ENCODE data around the gene KDM4C.

Gene KDM4C

GRCh38 chr9:6771722-6772121, 13.9 kb downstream of the KDM4C start:
- Histone ChIP-seq H3K4me3 (ENCODE audit: low read length) (no peak overlapping the region), H2BK120ac (ENCODE audit: low read depth, low read length) (no peak overlapping the region), H3K79me1 (ENCODE audit: low read length) (no peaks in the 10 kb centered on the region), H3K18ac (ENCODE audit: low read length) (no peak overlapping the region), H3K36me3 (ENCODE audit: control insufficient read depth, insufficient read depth, low read length) (no peaks in the 10 kb centered on the region), H2BK5ac (ENCODE audit: low read length) (no peak overlapping the region), H4K8ac (ENCODE audit: low read depth, low read length) (no peak overlapping the region), H4K5ac (ENCODE audit: low read length) (no peak overlapping the region), H3K79me2 (ENCODE audit: control insufficient read depth, insufficient read depth, low read length) (peaks cover 2% of the 10 kb centered on the region), H3K23ac (ENCODE audit: low read length) (no peak overlapping the region), H3K56ac (ENCODE audit: low read length) (no peak overlapping the region), H3K9ac (ENCODE audit: low read length) (no peak overlapping the region), H3K4me2 (ENCODE audit: low read length) (no peak overlapping the region), H2BK15ac (replicated peaks; ENCODE audit: low read depth) (no peak overlapping the region), H3K4ac (ENCODE audit: low read depth, low read length) (no peak overlapping the region), H3K27ac (ENCODE audit: low read depth, low read length) (no peak overlapping the region), H3K4me1 (ENCODE audit: control insufficient read depth, low read depth, low read length) (no peaks in the 10 kb centered on the region), H2AK5ac (ENCODE audit: low read length) (no peak overlapping the region), H3K27me3 (ENCODE audit: insufficient read depth, low read length, poor library complexity) (no peaks in the 10 kb centered on the region)
- no CpG with 5 or more reads among the region's 2 CpGs for WGBS (ENCODE audit: extremely low coverage, insufficient coverage, low lambda C conversion rate)
- peak; percentile 57 for DNase-seq

DNA sequence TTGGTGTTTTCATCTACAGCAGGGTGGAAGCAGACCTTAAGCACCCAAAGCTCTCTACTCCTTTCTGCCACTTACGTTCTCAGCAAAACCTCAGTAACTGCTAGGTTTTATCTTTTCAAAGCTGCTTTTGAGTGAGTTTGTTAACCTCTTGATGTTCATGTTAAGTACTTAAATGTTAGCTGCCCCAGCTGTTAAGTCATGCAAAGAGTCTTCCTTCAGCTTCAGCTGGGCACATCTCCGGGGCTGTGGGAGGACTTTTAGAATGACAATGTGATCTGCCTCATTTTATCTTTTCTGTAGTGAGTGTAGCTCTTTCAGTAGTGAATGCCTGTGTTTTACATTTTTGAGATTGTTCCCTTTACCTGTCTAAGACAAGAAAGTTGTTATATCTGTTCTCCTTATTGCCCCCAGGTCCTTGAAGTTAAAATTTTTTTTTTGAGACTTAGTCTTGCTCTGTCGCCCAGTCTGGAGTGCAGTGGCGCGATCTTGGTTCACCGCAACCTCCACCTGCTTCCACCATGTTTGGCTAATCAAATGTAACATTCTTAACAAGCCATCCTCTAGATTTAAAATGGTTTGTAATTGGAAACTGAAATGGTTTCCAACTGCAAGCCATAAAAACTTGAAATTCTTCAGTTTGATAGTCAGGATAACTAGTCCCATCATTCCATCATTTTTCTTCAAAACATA, 19.6 kb downstream of the KDM4C start:
- no CpG with 5 or more reads among the region's 6 CpGs for WGBS (ENCODE audit: extremely low coverage, insufficient coverage, low lambda C conversion rate)
- H3K79me2 ChIP-seq (ENCODE audit: control insufficient read depth, insufficient read depth, low read length) = peaks cover 2% of the 10 kb centered on the region

DNA sequence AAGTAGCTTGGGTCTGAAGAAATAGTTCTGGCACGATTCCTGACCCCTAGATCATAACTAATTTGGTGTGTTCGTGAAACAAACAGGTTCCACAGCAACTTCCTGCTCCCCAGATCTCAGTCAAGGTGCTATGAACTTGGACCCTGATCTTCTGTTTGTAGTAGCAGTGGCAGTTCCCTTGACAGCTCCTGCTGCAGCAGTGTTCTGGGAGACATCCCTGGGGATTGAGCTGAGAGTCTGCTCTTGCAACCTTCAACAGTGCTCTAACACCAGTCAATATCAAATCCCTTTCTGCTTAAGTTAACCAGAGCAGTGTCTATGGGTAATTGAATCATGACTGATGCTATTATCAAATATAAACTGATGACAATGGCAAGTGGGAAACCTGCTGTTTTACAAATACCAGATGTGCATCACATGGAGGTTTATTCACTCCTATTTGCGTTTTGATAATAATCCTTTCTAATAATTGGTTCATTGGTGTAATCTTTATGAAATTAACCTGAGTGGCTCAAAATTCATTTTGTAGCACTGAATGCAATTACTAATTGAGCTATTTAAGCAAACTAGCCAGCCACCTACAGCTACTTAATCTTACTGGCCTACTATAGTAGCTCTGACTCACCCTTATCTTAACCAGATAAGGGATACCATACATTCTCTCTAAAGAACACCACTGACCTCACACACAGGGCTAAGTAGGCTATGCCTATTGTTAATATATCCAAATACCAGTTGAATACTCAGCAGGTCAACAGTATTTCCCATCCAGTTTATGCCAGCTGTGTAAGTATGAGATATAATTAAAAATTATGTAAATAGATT, 21.9 kb downstream of the KDM4C start:
- Histone ChIP-seq H3K4ac (ENCODE audit: low read depth, low read length) (peak overlapping the region; percentile 7), H3K56ac (ENCODE audit: low read length) (no peak overlapping the region), H2BK120ac (ENCODE audit: low read depth, low read length) (no peak overlapping the region), H2BK5ac (ENCODE audit: low read length) (no peak overlapping the region), H4K8ac (ENCODE audit: low read depth, low read length) (no peak overlapping the region), H3K27me3 (ENCODE audit: insufficient read depth, low read length, poor library complexity) (no peaks in the 10 kb centered on the region), H3K18ac (ENCODE audit: low read length) (peak overlapping the region; percentile 15), H3K4me2 (ENCODE audit: low read length) (no peak overlapping the region), H2BK15ac (replicated peaks; ENCODE audit: low read depth) (peak overlapping the region; percentile 59), H3K79me1 (ENCODE audit: low read length) (peaks cover 4% of the 10 kb centered on the region), H4K5ac (ENCODE audit: low read length) (no peak overlapping the region), H3K79me2 (ENCODE audit: control insufficient read depth, insufficient read depth, low read length) (no peaks in the 10 kb centered on the region), H3K4me3 (ENCODE audit: low read length) (no peak overlapping the region), H3K36me3 (ENCODE audit: control insufficient read depth, insufficient read depth, low read length) (no peaks in the 10 kb centered on the region), H3K27ac (ENCODE audit: low read depth, low read length) (peak overlapping the region; percentile 40), H2AK5ac (ENCODE audit: low read length) (no peak overlapping the region), H3K4me1 (ENCODE audit: control insufficient read depth, low read depth, low read length) (peaks cover 3% of the 10 kb centered on the region), H3K9ac (ENCODE audit: low read length) (no peak overlapping the region), H3K23ac (ENCODE audit: low read length) (no peak overlapping the region)
- peak; percentile 94 for DNase-seq
- no CpG with 5 or more reads among the region's 3 CpGs for WGBS (ENCODE audit: extremely low coverage, insufficient coverage, low lambda C conversion rate)

More for the DNA sequence above, 19.6 kb downstream of the KDM4C start:
- Histone ChIP-seq H3K27ac (ENCODE audit: low read depth, low read length) (peak overlapping the region; percentile 60), H3K4ac (ENCODE audit: low read depth, low read length) (no peak overlapping the region), H3K9ac (ENCODE audit: low read length) (no peak overlapping the region), H3K4me2 (ENCODE audit: low read length) (no peak overlapping the region), H3K23ac (ENCODE audit: low read length) (no peak overlapping the region), H3K36me3 (ENCODE audit: control insufficient read depth, insufficient read depth, low read length) (no peaks in the 10 kb centered on the region), H3K27me3 (ENCODE audit: insufficient read depth, low read length, poor library complexity) (no peaks in the 10 kb centered on the region), H4K5ac (ENCODE audit: low read length) (no peak overlapping the region), H2AK5ac (ENCODE audit: low read length) (no peak overlapping the region), H3K4me1 (ENCODE audit: control insufficient read depth, low read depth, low read length) (peaks cover 3% of the 10 kb centered on the region), H3K79me1 (ENCODE audit: low read length) (peaks cover 2% of the 10 kb centered on the region), H4K8ac (ENCODE audit: low read depth, low read length) (no peak overlapping the region), H2BK120ac (ENCODE audit: low read depth, low read length) (peak overlapping the region; percentile 14), H3K4me3 (ENCODE audit: low read length) (no peak overlapping the region), H2BK5ac (ENCODE audit: low read length) (no peak overlapping the region), H2BK15ac (replicated peaks; ENCODE audit: low read depth) (peak overlapping the region; percentile 25), H3K56ac (ENCODE audit: low read length) (no peak overlapping the region), H3K18ac (ENCODE audit: low read length) (peak overlapping the region; percentile 80)
- peak; percentile 70 for DNase-seq

DNA sequence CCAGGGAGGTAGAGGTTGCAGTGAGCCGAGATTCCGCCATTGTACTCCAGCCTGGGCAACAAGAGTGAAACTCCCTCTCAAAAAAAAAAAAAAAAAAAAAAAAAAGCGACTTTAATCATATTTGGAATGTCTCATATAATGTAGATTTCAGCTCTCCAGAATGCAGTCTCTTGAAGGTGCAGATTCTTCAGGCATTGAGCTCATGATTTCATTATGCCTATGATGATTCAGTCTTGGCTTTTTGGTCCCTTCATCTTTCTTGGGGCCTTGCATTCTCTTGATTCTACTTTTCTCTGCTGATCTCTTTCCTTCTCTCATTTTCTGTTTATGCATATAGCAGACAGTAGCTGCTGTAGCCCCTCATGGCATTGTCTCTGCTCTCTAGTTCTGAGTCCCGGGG, 22.9 kb downstream of the KDM4C start:
- DNase-seq = peak; percentile 22
- Histone ChIP-seq H2BK120ac (ENCODE audit: low read depth, low read length) (peak overlapping the region; percentile 89), H3K79me1 (ENCODE audit: low read length) (peaks cover 4% of the 10 kb centered on the region), H3K27me3 (ENCODE audit: insufficient read depth, low read length, poor library complexity) (no peaks in the 10 kb centered on the region), H3K36me3 (ENCODE audit: control insufficient read depth, insufficient read depth, low read length) (no peaks in the 10 kb centered on the region), H3K27ac (ENCODE audit: low read depth, low read length) (no peak overlapping the region), H2BK5ac (ENCODE audit: low read length) (no peak overlapping the region), H4K5ac (ENCODE audit: low read length) (no peak overlapping the region), H3K79me2 (ENCODE audit: control insufficient read depth, insufficient read depth, low read length) (peaks cover 3% of the 10 kb centered on the region), H3K23ac (ENCODE audit: low read length) (no peak overlapping the region), H3K9ac (ENCODE audit: low read length) (no peak overlapping the region), H3K4me3 (ENCODE audit: low read length) (no peak overlapping the region), H3K4ac (ENCODE audit: low read depth, low read length) (peak overlapping the region; percentile 92), H2AK5ac (ENCODE audit: low read length) (peak overlapping the region; percentile 74), H3K18ac (ENCODE audit: low read length) (peak overlapping the region; percentile 92), H3K4me1 (ENCODE audit: control insufficient read depth, low read depth, low read length) (peaks cover 4% of the 10 kb centered on the region), H4K8ac (ENCODE audit: low read depth, low read length) (no peak overlapping the region), H2BK15ac (replicated peaks; ENCODE audit: low read depth) (peak overlapping the region; percentile 80), H3K4me2 (ENCODE audit: low read length) (no peak overlapping the region), H3K56ac (ENCODE audit: low read length) (peak overlapping the region; percentile 46)
- no CpG with 5 or more reads among the region's 4 CpGs for WGBS (ENCODE audit: extremely low coverage, insufficient coverage, low lambda C conversion rate)

DNA sequence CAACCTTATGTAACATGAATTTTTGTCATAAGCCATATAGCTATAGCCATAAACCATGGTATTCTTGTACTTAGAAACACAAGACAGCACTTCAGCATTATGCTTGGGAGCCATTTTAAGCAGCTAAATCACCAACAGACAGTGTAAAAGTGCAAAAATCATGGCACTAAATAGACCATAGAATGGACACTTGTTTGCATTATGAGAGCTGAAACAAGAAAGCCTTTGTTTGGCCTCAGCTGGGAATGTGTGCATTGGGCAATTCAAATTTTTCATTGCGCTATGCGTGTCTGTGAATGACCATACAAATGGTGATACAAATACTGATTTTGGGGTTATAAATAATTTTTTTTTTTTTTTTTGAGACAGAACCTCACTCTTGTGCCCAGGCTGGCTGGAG, 23.7 kb downstream of the KDM4C start:
- Histone ChIP-seq H3K79me1 (ENCODE audit: low read length) (peaks cover 4% of the 10 kb centered on the region), H3K27ac (ENCODE audit: low read depth, low read length) (no peak overlapping the region), H3K36me3 (ENCODE audit: control insufficient read depth, insufficient read depth, low read length) (no peaks in the 10 kb centered on the region), H3K56ac (ENCODE audit: low read length) (no peak overlapping the region), H4K5ac (ENCODE audit: low read length) (no peak overlapping the region), H3K4me3 (ENCODE audit: low read length) (no peak overlapping the region), H2BK120ac (ENCODE audit: low read depth, low read length) (no peak overlapping the region), H3K4ac (ENCODE audit: low read depth, low read length) (no peak overlapping the region), H2AK5ac (ENCODE audit: low read length) (no peak overlapping the region), H3K4me1 (ENCODE audit: control insufficient read depth, low read depth, low read length) (peaks cover 5% of the 10 kb centered on the region), H3K27me3 (ENCODE audit: insufficient read depth, low read length, poor library complexity) (no peaks in the 10 kb centered on the region), H3K4me2 (ENCODE audit: low read length) (no peak overlapping the region), H3K18ac (ENCODE audit: low read length) (no peak overlapping the region), H3K9ac (ENCODE audit: low read length) (no peak overlapping the region), H2BK5ac (ENCODE audit: low read length) (no peak overlapping the region), H4K8ac (ENCODE audit: low read depth, low read length) (no peak overlapping the region), H2BK15ac (replicated peaks; ENCODE audit: low read depth) (peak overlapping the region; percentile 41), H3K23ac (ENCODE audit: low read length) (no peak overlapping the region), H3K79me2 (ENCODE audit: control insufficient read depth, insufficient read depth, low read length) (peaks cover 5% of the 10 kb centered on the region)
- no peak for DNase-seq
- no CpG with 5 or more reads among the region's 2 CpGs for WGBS (ENCODE audit: extremely low coverage, insufficient coverage, low lambda C conversion rate)

Measured in mesendoderm (in vitro differentiated cells).